Neural crest cell (in vitro differentiated cells): ENCODE measurements around the gene GPR15. TPM values are rescaled to one million over a fixed set of nuclear protein-coding genes. Genes with fewer than 3 reads are reported as not detected.

Experiments used
- DNase-seq: peaks from one replicate; pipeline ENCODE4 v3.0.0; 2021; ENCODE audit warnings: low read depth, mixed read lengths, low spot score
- H3K27ac Mint-ChIP-seq: one replicate; pipeline ENCODE4 v1.8.0; 2021; ENCODE audit warnings: mild to moderate bottlenecking, mixed read lengths; ENCODE audit not compliant: unreplicated experiment
- H3K27me3 Mint-ChIP-seq: 2 replicates; pipeline ENCODE4 v1.8.0; 2021; ENCODE audit warnings: low read depth, mild to moderate bottlenecking, mixed read lengths
- H3K36me3 Mint-ChIP-seq: 2 replicates; pipeline ENCODE4 v1.8.0; 2021; ENCODE audit warnings: low read depth, mild to moderate bottlenecking, mixed read lengths
- H3K4me1 Mint-ChIP-seq: 2 replicates; pipeline ENCODE4 v1.8.0; 2021; ENCODE audit warnings: mixed read lengths
- H3K4me3 Mint-ChIP-seq: one replicate; pipeline ENCODE4 v1.8.0; 2021; ENCODE audit warnings: mild to moderate bottlenecking, mixed read lengths
- H3K9me3 Mint-ChIP-seq: 2 replicates; pipeline ENCODE4 v1.8.0; 2021; ENCODE audit warnings: mixed read lengths
- total RNA-seq: library from RNA; stranded (reverse); gene quantifications from 2 replicates; pipeline ENCODE4 v1.2.1, GENCODE V29; 2021
- TF ChIP-seq, protein P1 (sequence below): fragments of 200-600 bp; sonication (generic); conservative IDR thresholded peaks from 2 replicates; pipeline ENCODE4 v1.5.0; 2021; ENCODE audit warnings: antibody characterized with exemption, mild to moderate bottlenecking

The GPR15 gene
- total RNA-seq, 1 donor from 2014 or later: not detected

- Mint-ChIP-seq H3K36me3 (no peaks in the 10 kb centered on the region), H3K4me1 (no peaks in the 10 kb centered on the region), H3K4me3 (no peak overlapping the region), H3K27ac (no peak overlapping the region), H3K27me3 (no peaks in the 10 kb centered on the region), H3K9me3 (no peaks in the 10 kb centered on the region)
- no peak for DNase-seq
- TF ChIP-seq, protein P1, sequence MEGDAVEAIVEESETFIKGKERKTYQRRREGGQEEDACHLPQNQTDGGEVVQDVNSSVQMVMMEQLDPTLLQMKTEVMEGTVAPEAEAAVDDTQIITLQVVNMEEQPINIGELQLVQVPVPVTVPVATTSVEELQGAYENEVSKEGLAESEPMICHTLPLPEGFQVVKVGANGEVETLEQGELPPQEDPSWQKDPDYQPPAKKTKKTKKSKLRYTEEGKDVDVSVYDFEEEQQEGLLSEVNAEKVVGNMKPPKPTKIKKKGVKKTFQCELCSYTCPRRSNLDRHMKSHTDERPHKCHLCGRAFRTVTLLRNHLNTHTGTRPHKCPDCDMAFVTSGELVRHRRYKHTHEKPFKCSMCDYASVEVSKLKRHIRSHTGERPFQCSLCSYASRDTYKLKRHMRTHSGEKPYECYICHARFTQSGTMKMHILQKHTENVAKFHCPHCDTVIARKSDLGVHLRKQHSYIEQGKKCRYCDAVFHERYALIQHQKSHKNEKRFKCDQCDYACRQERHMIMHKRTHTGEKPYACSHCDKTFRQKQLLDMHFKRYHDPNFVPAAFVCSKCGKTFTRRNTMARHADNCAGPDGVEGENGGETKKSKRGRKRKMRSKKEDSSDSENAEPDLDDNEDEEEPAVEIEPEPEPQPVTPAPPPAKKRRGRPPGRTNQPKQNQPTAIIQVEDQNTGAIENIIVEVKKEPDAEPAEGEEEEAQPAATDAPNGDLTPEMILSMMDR: no peak
These were observed 19.1 kb downstream of the GPR15 start for GRCh38 chr3:98550833-98551232.

- no peak overlapping the region for H3K4me3 Mint-ChIP-seq
- no peaks in the 10 kb centered on the region for H3K9me3 Mint-ChIP-seq
- no peak for DNase-seq
- TF ChIP-seq, protein P1: no peak
- no peaks in the 10 kb centered on the region for H3K4me1 Mint-ChIP-seq
- no peak overlapping the region for H3K27ac Mint-ChIP-seq
- H3K27me3 Mint-ChIP-seq: no peaks in the 10 kb centered on the region
- no peaks in the 10 kb centered on the region for H3K36me3 Mint-ChIP-seq
These were observed 19.5 kb downstream of the GPR15 start for GRCh38 chr3:98551236-98551635.

- Mint-ChIP-seq H3K4me3 (no peak overlapping the region), H3K27ac (no peak overlapping the region), H3K9me3 (no peaks in the 10 kb centered on the region), H3K27me3 (no peaks in the 10 kb centered on the region), H3K4me1 (no peaks in the 10 kb centered on the region), H3K36me3 (no peaks in the 10 kb centered on the region)
- TF ChIP-seq, protein P1: no peak
- DNase-seq: no peak
These were observed 20.0 kb downstream of the GPR15 start for GRCh38 chr3:98551754-98552153.

- no peak for DNase-seq
- TF ChIP-seq, protein P1: no peak
- Mint-ChIP-seq H3K4me3 (no peak overlapping the region), H3K27ac (no peak overlapping the region), H3K36me3 (no peaks in the 10 kb centered on the region), H3K4me1 (no peaks in the 10 kb centered on the region), H3K9me3 (no peaks in the 10 kb centered on the region), H3K27me3 (peaks cover 1% of the 10 kb centered on the region)
These were observed 20.6 kb downstream of the GPR15 start for GRCh38 chr3:98552232-98553020.

GRCh38 chr3:98553021-98553563, 21.3 kb downstream of the GPR15 start:
- Mint-ChIP-seq H3K27ac (no peak overlapping the region), H3K9me3 (no peaks in the 10 kb centered on the region), H3K27me3 (peaks cover 5% of the 10 kb centered on the region), H3K4me3 (no peak overlapping the region), H3K4me1 (no peaks in the 10 kb centered on the region), H3K36me3 (no peaks in the 10 kb centered on the region)
- TF ChIP-seq, protein P1: no peak
- DNase-seq: no peak
